HFFc6 (cell line): ENCODE data around the gene PASK. TPM values are rescaled to one million over a fixed set of nuclear protein-coding genes. Genes with fewer than 3 reads are reported as not detected.

Experiments
- DNase-seq: peaks from one replicate; pipeline ENCODE4 v3.0.0-alpha.2; 2018
- H3K27ac Mint-ChIP-seq: 2 replicates; pipeline ENCODE4 v1.8.0; 2020; ENCODE audit warnings: mild to moderate bottlenecking, mixed read lengths
- H3K27me3 Mint-ChIP-seq: 2 replicates; pipeline ENCODE4 v1.8.0; 2021; ENCODE audit warnings: mild to moderate bottlenecking, moderate library complexity, mixed read lengths; ENCODE audit not compliant: insufficient read depth
- H3K36me3 Mint-ChIP-seq: 2 replicates; pipeline ENCODE4 v1.8.0; 2021; ENCODE audit warnings: low read depth, mixed read lengths
- H3K4me1 Mint-ChIP-seq: 2 replicates; pipeline ENCODE4 v1.8.0; 2020; ENCODE audit warnings: low read depth, mixed read lengths
- H3K4me3 Mint-ChIP-seq: 2 replicates; pipeline ENCODE4 v1.8.0; 2020; ENCODE audit warnings: mild to moderate bottlenecking, moderate library complexity, mixed read lengths
- H3K9me3 Mint-ChIP-seq: 2 replicates; pipeline ENCODE4 v1.8.0; 2020; ENCODE audit warnings: mild to moderate bottlenecking, mixed read lengths
- CTCF ChIP-seq: fragments of 200-600 bp; sonication (generic); IDR thresholded peaks from 2 replicates; pipeline ENCODE4 v1.5.0; 2021; ENCODE audit warnings: antibody characterized with exemption, mild to moderate bottlenecking
- total RNA-seq, 6 experiments: library from RNA; stranded (reverse); fragmentation: NEBNext Ultra II Directional; extraction: Animal tissue kit (Norgen Biotek cat#: 25700); gene quantifications; 2 replicates in 1 of 6; 3 replicates in 5 of 6; pipeline ENCODE4 v1.2.3, GENCODE V29; 2021

Gene PASK
- total RNA-seq, 6 experiments from 2014 or later, result 3.3 to 7.1 (median 6.0) TPM

- DNase-seq, result no peak
- H3K9me3 Mint-ChIP-seq, result no peaks in the 10 kb centered on the region
- no peaks in the 10 kb centered on the region for H3K36me3 Mint-ChIP-seq
- H3K27me3 Mint-ChIP-seq, result no peaks in the 10 kb centered on the region; the same call in none of the 2 replicates
- no peak overlapping the region for H3K27ac Mint-ChIP-seq
- no peak for TF ChIP-seq CTCF
- H3K4me3 Mint-ChIP-seq, result no peak overlapping the region
- no peaks in the 10 kb centered on the region for H3K4me1 Mint-ChIP-seq
Measured at GRCh38 chr2:241130316-241130715, 19.0 kb downstream of the PASK start.

- no peak for DNase-seq
- Mint-ChIP-seq H3K27ac (no peak overlapping the region), H3K4me3 (no peak overlapping the region), H3K36me3 (no peaks in the 10 kb centered on the region), H3K4me1 (no peaks in the 10 kb centered on the region), H3K9me3 (no peaks in the 10 kb centered on the region), H3K27me3 (no peaks in the 10 kb centered on the region; the same call in none of the 2 replicates)
- no peak for TF ChIP-seq CTCF
Measured at GRCh38 chr2:241129086-241129871, 20.0 kb downstream of the PASK start.

GRCh38 chr2:241128266-241128665 lies 21.0 kb downstream of the PASK start:
- no peak for TF ChIP-seq CTCF
- no peak overlapping the region for H3K27ac Mint-ChIP-seq
- no peak overlapping the region for H3K4me3 Mint-ChIP-seq
- H3K36me3 Mint-ChIP-seq, result no peaks in the 10 kb centered on the region
- DNase-seq, result no peak
- H3K9me3 Mint-ChIP-seq, result no peaks in the 10 kb centered on the region
- no peaks in the 10 kb centered on the region for H3K4me1 Mint-ChIP-seq
- H3K27me3 Mint-ChIP-seq, result no peaks in the 10 kb centered on the region; the same call in none of the 2 replicates

- H3K9me3 Mint-ChIP-seq, result no peaks in the 10 kb centered on the region
- H3K27me3 Mint-ChIP-seq, result no peaks in the 10 kb centered on the region; the same call in none of the 2 replicates
- no peak overlapping the region for H3K27ac Mint-ChIP-seq
- no peak overlapping the region for H3K4me3 Mint-ChIP-seq
- no peak for TF ChIP-seq CTCF
- DNase-seq, result no peak
- H3K4me1 Mint-ChIP-seq, result peaks cover under 1% of the 10 kb centered on the region; the same call in 1 of the 2 replicates
- peaks cover 3% of the 10 kb centered on the region for H3K36me3 Mint-ChIP-seq
Measured at GRCh38 chr2:241126771-241127202, 22.5 kb downstream of the PASK start.

GRCh38 chr2:241126201-241126611 lies 23.1 kb downstream of the PASK start:
- Mint-ChIP-seq H3K9me3 (peaks cover 5% of the 10 kb centered on the region), H3K4me1 (peaks cover 6% of the 10 kb centered on the region; the same call in 1 of the 2 replicates), H3K4me3 (no peak overlapping the region), H3K27me3 (no peaks in the 10 kb centered on the region; the same call in none of the 2 replicates), H3K27ac (no peak overlapping the region), H3K36me3 (peaks cover 9% of the 10 kb centered on the region)
- TF ChIP-seq CTCF, result no peak
- no peak for DNase-seq
